ENCODE data around the gene FOS.
A peak's percentile ranks its signal among the peaks of the same experiment; 100 is the strongest.

FOS gene

DNA sequence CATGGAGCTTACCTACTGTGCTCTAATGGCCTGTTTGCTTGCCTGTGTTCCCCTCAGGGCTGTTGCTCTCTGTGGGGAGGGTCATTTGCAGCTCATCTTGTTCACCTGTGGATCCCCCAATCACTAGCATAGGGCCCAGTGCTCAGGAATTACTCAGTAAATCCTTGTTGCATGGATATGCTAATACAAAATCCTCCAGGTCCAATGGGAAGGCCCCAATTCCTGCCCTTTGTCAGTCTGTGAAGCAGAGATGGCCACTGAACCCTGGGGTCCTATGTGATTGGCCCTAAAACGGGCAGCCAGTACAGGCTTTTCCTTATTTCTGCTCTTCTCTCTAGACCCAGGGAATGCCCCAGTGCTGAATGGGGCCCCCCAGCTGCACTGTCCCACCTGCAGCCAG lies 44.1 kb downstream of the FOS start:
- peak; percentile 37 for DNase-seq

DNA sequence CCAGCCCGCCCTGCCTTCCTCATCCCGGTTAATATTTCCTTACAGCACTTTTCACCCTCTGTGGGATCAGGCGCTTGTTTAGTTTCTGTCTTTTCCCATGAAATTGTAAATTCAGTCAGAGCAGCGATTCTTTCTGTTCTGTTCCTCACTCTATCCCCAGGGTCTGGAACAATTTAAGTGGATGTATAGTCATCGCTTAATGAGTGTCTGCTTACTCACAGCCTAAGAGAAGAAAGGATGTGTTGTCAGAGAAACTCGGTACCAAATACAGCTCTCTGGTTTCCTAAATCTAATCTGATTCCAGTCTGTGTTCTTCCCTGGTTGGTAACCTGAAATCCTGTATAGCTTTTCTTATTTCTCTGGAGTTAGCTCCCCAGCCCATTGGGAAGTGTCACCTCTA lies 44.9 kb downstream of the FOS start:
- no peak for DNase-seq

DNA sequence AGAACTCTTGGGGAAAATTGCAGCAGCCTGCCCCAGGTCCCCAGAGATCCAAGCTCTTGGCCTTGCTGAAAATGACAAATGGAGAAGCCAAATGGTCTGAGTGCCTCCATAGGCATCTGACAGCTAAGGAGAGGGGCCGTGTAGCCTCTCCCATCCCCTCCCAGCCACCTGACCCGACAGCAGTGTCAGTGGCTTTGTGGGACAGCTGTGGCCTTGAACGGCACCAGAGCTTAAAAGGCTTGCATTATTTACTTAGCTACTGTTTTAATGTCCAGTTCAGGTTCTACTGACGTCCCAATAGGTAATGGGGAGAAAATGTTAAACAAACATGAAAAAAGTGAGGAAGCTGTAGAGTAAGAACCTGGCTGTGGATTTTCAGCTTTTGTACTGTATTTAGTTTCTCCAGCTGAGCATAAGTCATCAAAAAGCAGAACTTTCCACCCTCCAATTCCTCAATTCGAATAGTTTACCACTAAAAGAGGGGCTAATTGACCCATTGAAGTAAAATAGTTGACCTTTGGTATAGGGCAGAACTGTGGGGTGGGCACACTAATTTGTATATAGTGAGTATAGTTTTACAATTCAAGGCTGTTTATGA lies 50.0 kb downstream of the FOS start:
- no peak for DNase-seq

DNA sequence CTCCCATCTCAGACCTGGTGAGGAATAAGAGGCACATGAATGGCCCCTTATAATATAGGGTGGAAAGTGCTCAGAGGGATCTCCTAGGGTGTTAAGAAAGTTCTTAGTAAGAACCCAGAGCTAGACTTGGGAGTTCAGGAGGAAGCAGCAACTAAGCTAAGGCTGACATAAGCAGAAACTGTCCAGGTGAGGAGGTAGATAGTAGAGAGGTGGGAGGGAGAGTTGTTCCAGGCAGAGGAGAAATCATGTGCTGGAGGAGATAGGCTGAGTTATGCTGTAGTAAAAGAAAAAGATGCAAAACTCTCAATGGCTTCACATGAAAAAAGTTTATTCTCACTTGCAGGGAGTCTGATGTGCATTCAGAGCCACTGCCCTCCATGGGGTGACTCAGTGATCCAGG lies 50.7 kb downstream of the FOS start:
- DNase-seq = no peak

DNA sequence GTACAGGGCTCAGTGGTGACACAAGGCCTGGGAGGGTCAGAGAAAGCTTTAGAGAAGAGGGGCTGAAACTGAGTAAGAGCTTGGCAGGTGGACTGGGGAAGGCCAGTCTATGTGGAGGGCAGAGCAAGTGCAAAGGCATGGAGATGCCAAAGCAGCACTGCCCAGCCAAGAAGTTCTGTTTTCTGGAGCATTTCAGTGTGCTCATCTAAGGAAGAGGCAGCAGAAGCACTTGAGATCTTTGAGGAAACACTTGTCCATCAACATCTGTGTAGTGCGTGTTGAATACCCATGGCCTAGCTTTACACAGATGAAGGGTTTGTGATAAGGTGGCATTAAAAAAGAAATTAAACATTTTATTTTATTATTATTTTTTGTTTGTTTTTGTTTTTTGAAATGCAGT lies 52.8 kb downstream of the FOS start:
- DNase-seq = no peak

Measured in DMS53 (cell line).